Body of pancreas (tissue), 4 donors: ENCODE results near the gene VRK3.

Experiments
- POLR2A ChIP-seq, 3 donors: fragments of 450-650 bp; IDR thresholded peaks; one replicate each; pipeline ENCODE4 v1.6.1; 2016; ENCODE audit warnings: antibody characterized with exemption in 3 of 3, mild to moderate bottlenecking in 2 of 3
- TF ChIP-seq, protein P1 (sequence below), 7 experiments: fragments of 450-650 bp in 4 of 7; fragments of 200-600 bp in 3 of 7; sonication (generic) in 3 of 7; IDR thresholded peaks; one replicate each; pipeline ENCODE4 v1.5.1; 2016 to 2019; ENCODE audit warnings: antibody characterized with exemption in 7 of 7

DNA sequence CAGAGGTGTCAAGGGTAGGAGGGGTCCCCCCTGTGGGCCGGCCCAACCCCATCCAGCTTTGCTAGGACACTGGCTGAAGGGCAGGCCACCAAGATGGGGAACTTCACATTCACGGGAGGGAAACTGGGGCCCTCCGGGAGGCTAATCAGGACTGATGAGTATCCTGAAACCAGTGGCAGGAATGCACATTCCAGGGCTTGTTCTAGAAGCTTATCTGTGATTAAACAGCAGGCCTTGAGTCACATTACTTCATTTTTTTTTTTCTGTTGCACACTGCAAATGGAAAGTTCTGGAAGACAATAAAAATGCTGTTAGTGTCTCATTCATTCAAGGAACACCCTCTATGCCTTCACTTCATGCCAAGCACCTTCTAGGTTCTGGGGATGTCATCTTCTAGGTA lies 48.7 kb downstream of the VRK3 start:
- TF ChIP-seq, protein P1, sequence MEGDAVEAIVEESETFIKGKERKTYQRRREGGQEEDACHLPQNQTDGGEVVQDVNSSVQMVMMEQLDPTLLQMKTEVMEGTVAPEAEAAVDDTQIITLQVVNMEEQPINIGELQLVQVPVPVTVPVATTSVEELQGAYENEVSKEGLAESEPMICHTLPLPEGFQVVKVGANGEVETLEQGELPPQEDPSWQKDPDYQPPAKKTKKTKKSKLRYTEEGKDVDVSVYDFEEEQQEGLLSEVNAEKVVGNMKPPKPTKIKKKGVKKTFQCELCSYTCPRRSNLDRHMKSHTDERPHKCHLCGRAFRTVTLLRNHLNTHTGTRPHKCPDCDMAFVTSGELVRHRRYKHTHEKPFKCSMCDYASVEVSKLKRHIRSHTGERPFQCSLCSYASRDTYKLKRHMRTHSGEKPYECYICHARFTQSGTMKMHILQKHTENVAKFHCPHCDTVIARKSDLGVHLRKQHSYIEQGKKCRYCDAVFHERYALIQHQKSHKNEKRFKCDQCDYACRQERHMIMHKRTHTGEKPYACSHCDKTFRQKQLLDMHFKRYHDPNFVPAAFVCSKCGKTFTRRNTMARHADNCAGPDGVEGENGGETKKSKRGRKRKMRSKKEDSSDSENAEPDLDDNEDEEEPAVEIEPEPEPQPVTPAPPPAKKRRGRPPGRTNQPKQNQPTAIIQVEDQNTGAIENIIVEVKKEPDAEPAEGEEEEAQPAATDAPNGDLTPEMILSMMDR (IDR thresholded peaks at IDR 0.05), result no peak
- TF ChIP-seq POLR2A (IDR thresholded peaks at IDR 0.05), result no peak
